Measurements from ENCODE around the gene MYO1E.

Gene MYO1E

GRCh38 chr15:59315914-59316451, 56.7 kb downstream of the MYO1E start:
- no peak for DNase-seq (ENCODE audit: low spot score)

- peak; percentile 58 for DNase-seq (ENCODE audit: low spot score)
Measured at GRCh38 chr15:59313641-59314332, 58.9 kb downstream of the MYO1E start.

DNA sequence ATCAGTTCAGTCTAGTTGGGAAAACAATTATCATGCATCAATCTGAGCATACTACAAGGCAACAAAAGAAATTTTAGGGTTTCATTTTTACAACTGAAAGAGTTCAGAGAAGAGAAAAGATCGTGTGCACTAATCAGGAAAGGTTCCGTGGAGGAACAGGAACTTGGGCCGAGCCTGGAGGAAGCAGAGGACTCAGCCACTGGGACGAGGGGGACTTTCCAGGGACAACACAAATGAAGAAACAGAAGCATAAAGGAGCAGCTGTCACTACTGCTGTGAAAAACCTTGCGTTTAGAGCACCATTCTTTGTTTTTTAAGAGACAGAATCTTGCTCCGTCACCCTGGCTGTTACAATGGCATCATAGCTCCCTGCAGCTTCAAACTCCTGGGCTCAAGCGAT, 60.5 kb downstream of the MYO1E start:
- no peak for DNase-seq (ENCODE audit: low spot score)

DNA sequence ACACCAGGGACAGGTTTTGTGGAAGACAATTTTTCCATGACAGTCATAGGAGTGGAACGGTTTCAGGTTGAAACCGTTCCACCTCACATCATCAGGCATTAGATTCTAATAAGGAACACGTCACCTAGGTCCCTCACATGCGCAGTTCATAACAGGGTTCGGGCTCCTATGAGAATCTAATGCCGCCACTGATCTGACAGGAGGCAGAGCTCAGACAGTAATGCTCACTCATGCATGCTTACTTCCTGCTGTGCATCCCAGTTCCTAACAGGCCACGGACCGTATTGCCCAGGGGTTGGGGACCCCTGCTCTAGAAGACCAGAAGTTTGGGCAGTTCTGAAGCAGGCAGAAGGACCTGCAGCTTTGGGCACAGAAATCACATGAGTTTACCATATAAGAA, 61.5 kb downstream of the MYO1E start:
- DNase-seq (ENCODE audit: low spot score): no peak

GRCh38 chr15:59309405-59309804, 63.3 kb downstream of the MYO1E start:
- DNase-seq (ENCODE audit: low spot score): no peak

- no peak for DNase-seq (ENCODE audit: low spot score)
Measured at GRCh38 chr15:59307165-59307537, 65.5 kb downstream of the MYO1E start.

DNA sequence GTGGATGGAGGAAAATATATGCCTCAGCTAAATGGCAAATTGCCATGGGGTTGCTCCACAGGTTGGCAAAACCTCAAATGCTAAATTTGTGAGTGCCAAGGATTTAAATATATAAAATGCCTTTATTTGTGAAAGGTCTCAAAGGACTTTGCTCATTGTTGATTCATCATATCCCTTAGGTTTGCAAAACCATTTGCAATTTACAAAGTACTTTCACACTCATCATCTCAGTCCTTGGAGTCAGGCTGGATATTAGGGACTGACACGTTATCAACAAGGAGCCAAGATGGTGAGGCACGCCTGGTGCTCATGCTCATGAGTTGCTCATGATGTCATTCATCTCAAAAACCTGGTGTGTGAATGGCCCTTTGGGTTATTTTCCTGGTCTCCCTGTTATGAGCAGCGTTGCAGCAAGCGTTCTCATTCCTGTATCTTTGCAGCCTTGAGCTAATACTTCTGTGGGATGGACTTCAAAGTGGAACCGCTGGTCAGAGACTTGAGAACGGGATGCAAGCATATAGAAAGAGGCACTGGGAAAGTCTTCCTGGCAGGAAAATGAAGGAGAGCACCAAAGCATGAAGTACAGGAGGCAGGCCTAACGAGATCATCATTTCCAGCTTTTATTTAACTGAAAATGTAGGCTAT, 66.0 kb downstream of the MYO1E start:
- no peak for DNase-seq (ENCODE audit: low spot score)

GRCh38 chr15:59304807-59305206, 67.9 kb downstream of the MYO1E start:
- DNase-seq (ENCODE audit: low spot score): no peak

DNA sequence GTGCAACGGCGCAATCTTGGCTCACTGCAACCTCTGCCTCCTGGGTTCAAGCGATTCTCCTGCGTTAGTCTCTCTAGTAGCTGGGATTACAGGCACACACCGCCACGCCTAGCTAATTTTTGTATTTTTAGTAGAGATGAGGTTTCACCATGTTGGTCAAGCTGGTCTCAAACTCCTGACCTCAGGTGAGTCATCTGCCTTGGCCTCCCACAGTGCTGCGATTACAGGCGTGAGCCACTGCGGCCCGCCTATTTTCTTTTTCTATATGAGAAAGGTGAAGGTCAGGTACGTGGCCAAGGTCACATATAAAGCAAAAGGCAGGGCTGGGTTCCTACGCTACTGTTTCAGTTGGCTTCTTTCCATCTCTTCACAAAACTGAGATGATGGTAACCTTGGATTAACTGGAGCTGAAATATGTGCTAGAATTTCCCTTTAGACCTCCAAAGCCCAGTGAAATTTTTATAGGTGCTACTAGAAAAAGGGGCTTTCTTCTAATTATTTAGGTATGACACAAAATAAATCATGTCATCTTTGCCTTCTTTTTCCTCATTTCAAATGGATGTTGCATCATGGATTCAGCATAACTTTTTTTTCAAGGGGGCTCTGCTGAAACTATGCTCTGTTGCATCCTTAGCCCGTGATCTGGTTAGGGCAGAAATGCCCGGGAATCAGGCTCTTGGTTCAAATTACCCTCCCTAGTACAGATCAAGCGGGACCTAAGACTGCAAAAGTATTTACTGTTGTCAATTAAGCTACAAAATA, 68.5 kb downstream of the MYO1E start:
- no peak for DNase-seq (ENCODE audit: low spot score)

- no peak for DNase-seq (ENCODE audit: low spot score)
Measured at GRCh38 chr15:59303633-59304032, 69.0 kb downstream of the MYO1E start.

DNA sequence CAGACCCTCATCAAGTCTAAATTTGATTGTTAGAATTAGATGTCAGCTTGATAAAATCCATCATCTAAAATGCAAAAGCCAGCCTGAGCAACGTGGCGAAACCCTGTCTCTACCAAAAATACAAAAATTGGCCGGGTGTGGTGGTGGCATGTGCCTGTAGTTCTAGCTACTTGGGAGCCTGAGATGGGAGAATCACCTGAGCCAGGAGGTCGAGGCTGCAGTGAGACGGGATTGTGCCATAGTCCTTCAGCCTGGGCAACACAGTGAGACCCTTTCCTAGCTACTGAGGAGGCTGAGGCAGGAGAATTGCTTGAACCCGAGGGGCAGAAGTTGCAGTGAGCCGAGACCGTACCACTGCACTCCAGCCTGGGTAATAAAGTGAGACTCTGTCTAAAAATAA, 69.5 kb downstream of the MYO1E start:
- no peak for DNase-seq (ENCODE audit: low spot score)

DNA sequence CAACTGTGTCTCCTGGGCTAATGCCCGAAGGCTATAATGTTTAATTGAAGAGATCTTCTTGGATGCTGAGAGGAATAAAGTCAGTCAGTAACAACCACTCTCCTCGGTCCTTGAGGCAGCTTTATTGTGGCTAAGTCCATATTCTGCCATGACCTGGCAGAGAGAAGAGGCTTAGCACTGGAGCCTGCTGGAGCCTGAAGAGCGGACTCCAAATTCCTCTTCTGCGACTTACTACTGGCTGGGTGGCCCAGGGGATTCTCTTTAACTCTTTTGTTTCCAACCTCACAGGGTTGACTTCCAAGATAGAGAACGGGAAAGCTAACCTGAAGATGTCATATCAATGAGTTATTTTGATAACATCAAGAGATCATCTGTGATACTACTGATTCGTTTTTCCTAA, 71.1 kb downstream of the MYO1E start:
- no peak for DNase-seq (ENCODE audit: low spot score)

GRCh38 chr15:59300618-59301139, 72.0 kb downstream of the MYO1E start:
- DNase-seq (ENCODE audit: low spot score): no peak

DNA sequence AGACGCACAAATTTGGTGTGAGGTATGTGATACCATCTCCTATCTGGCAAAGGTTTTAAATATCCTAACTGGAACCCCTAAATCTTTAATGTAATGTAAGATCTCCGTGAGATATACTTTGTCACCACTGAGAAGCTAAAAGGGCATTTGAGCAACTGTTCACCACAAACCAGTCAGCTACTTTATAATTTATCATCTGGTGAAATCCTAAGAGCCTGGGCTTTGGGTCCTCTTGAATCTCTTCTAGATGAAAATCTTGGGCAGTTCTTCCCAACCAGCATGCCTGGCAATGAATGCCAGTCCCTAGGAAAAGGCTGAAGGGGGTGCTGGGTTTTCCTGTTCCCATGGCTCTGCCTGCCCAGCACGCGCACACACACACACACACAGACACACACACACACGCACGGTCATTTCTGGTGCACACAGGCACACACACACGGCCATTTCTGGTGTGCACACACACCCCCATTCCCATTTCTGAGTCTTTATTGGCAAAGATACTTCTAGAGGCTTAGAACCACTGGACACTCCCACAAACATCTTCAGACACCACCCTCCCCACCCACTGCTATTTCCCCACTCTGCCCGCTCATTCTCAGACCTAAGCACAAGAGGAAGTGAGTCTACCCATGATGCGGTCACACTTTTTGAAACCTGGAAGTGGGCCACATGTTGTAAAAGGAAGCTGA, 72.6 kb downstream of the MYO1E start:
- DNase-seq (ENCODE audit: low spot score): peak; percentile 34

DNA sequence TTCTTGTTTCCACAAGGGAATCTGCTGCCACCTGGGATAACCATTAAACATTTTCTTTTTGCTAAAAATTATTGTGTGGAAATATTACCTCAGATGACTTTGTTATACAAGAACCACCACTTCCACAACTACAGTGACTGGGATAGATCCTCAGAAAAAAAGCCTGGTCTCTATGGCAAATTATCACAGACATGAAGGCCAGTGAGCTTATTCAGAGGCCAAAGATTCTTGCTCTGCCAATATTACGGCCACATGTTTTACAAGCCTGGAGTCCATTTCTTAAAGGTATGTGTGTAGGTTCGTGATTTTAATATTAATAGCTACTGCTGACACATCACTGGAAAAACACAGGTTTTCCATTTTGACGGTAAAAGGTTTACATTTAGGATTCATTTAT, 73.8 kb downstream of the MYO1E start:
- no peak for DNase-seq (ENCODE audit: low spot score)

GRCh38 chr15:59298225-59298853, 74.3 kb downstream of the MYO1E start:
- DNase-seq (ENCODE audit: low spot score): no peak

GRCh38 chr15:59296181-59296617, 76.5 kb downstream of the MYO1E start:
- no peak for DNase-seq (ENCODE audit: low spot score)

DNA sequence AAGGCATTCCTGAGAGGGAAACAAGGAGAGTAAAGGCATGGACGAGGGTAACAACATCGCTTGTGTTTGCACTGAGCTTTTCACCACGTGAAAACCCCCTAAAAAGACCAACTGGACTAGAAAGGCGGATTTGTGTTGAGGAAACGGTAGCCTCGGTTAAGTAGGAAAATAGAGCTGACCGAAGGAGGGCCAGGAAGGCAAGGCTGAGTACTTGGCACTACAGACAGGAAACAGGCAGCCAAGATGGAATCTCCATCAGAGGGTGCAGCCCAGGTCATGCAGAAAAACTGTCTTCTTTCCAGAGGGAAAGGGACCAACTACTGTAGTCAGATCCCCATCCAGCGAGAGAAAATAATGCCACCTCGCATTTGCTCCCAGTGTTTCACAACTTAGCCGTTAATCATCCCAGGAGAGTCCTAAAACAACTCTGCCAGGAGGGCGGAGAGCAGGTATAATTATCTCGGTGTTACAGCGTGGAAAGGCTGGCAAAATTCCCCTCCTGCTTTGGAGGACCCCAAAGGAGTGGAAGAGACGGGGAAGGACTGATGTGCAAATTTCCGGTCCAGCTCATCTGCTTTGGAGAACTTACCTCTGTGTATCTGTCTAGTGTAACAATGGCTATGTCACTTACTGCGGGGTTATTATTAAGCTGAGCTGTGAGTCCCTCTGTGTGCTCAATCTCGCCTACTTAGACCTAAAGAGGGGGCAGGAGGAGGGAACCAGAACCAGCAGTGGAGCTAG, 77.2 kb downstream of the MYO1E start:
- DNase-seq (ENCODE audit: low spot score): no peak

DNA sequence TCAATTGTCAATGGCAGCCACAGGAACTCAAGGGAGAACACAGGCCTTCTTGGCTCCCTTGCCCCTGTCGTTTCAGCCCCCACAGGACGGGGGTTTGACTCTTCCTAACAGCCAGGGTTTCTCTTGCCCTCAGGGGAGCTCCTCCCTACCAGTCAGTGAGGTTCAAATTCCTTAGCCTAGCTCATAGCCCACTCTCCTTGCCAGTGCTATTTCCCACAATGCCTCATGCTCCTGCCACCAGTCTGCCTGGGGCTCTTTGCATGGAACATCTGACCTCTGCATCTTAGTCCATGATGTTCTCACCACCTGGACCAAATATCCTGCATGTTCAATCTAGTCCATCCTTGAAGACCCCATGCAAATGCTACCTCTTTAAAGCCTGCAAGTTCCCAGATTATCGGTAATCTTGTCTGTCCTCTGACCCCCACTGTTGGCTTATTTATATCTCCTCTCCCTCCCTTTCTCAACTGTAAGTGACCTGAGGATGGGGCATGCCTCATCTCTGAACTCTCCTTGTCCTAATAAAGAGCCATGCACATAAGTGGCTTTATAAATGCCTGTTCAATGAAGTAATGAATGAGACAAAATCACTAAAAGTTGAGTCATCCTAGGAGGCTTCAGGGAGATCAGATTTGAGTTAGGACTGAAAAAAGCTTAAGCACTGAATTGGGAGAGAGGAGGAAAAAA, 78.0 kb downstream of the MYO1E start:
- no peak for DNase-seq (ENCODE audit: low spot score)

DNA sequence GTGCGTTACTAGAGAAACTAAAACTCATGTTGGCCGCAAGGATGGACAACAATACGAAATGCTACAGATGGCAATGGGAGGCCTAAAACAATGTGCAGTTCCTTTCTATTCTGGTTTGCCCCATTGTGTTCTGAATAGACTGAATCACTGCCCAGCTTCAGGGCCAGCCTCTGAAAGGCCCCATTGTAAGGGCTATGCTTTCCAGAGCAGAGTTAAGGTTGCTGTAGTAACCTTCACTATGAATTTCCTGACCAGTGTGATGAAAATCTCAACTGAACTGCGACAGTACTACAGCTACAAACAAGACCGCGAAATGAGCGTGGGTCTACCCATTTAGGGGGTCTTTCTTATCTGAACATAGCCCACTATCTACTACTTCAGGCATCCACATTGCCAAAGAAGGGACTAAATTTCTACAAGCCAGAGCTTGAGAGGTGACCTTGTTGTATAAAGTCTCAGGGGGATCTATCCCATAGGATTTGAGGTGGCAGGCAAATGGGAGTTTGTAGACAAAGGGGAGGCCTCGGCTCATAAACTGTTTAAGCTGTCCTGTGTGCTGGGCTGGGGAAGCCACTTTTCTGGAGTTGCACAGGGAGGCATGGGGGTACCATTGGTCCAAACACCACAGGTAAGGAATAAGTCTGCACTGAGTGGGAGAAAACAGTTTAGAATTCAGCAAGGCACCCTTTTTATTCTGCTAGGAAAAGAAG, 80.1 kb downstream of the MYO1E start:
- DNase-seq (ENCODE audit: low spot score): no peak
